Neural cell (in vitro differentiated cells): ENCODE measurements around the gene SLC4A1.

ENCODE experiments used
- EP300 ChIP-seq: fragments of 450-650 bp; conservative IDR thresholded peaks from 2 replicates; pipeline ENCODE4 v1.6.1; 2014; ENCODE audit warnings: antibody characterized with exemption, mild to moderate bottlenecking, moderate library complexity; ENCODE audit not compliant: poor library complexity, severe bottlenecking
- EZH2 ChIP-seq: fragments of 200-600, 300-800 bp; shearing (Covaris generic), sonication (generic); IDR thresholded peaks from 2 replicates; pipeline ENCODE4 v1.6.1; 2014; ENCODE audit warnings: antibody characterized with exemption, low read length, borderline replicate concordance, mild to moderate bottlenecking; ENCODE audit not compliant: insufficient read depth, poor library complexity, severe bottlenecking
- POLR2AphosphoS5 ChIP-seq: IDR thresholded peaks from 2 replicates; pipeline ENCODE4 v1.6.1; 2012
- TAF1 ChIP-seq: IDR thresholded peaks from 2 replicates; pipeline ENCODE4 v1.6.1; 2012; ENCODE audit warnings: low read depth
- TF ChIP-seq, protein P1 (sequence below): fragments of 450-650 bp; IDR thresholded peaks from 2 replicates; pipeline ENCODE4 v1.5.1; 2014; ENCODE audit warnings: antibody characterized with exemption, mild to moderate bottlenecking, moderate library complexity; ENCODE audit not compliant: poor library complexity, severe bottlenecking
- TF ChIP-seq, protein P2 (sequence below): IDR thresholded peaks from 2 replicates; pipeline ENCODE4 v1.6.1; 2012; ENCODE audit warnings: borderline replicate concordance

DNA sequence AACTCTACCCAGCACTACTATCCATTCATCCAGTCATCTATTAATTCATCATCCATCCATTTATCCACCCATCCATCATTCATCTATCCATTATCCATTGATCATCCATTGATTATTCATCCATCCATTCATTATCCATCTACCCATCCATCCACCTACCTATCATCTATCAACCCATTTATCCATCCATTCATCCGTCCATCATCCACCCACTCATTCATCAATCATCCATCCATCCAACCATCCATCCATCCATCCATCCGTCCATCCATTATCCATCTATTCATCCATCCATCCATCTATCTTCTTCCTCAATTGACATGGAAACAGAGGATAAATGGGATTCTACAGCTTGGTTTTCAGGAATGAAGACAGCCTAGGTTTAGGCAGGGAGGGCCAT, 12.0 kb downstream of the SLC4A1 start:
- TF ChIP-seq, protein P1, sequence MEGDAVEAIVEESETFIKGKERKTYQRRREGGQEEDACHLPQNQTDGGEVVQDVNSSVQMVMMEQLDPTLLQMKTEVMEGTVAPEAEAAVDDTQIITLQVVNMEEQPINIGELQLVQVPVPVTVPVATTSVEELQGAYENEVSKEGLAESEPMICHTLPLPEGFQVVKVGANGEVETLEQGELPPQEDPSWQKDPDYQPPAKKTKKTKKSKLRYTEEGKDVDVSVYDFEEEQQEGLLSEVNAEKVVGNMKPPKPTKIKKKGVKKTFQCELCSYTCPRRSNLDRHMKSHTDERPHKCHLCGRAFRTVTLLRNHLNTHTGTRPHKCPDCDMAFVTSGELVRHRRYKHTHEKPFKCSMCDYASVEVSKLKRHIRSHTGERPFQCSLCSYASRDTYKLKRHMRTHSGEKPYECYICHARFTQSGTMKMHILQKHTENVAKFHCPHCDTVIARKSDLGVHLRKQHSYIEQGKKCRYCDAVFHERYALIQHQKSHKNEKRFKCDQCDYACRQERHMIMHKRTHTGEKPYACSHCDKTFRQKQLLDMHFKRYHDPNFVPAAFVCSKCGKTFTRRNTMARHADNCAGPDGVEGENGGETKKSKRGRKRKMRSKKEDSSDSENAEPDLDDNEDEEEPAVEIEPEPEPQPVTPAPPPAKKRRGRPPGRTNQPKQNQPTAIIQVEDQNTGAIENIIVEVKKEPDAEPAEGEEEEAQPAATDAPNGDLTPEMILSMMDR = no peak
- no peak for TF ChIP-seq POLR2AphosphoS5
- no peak for TF ChIP-seq TAF1
- no peak for TF ChIP-seq EZH2
- TF ChIP-seq, protein P2, sequence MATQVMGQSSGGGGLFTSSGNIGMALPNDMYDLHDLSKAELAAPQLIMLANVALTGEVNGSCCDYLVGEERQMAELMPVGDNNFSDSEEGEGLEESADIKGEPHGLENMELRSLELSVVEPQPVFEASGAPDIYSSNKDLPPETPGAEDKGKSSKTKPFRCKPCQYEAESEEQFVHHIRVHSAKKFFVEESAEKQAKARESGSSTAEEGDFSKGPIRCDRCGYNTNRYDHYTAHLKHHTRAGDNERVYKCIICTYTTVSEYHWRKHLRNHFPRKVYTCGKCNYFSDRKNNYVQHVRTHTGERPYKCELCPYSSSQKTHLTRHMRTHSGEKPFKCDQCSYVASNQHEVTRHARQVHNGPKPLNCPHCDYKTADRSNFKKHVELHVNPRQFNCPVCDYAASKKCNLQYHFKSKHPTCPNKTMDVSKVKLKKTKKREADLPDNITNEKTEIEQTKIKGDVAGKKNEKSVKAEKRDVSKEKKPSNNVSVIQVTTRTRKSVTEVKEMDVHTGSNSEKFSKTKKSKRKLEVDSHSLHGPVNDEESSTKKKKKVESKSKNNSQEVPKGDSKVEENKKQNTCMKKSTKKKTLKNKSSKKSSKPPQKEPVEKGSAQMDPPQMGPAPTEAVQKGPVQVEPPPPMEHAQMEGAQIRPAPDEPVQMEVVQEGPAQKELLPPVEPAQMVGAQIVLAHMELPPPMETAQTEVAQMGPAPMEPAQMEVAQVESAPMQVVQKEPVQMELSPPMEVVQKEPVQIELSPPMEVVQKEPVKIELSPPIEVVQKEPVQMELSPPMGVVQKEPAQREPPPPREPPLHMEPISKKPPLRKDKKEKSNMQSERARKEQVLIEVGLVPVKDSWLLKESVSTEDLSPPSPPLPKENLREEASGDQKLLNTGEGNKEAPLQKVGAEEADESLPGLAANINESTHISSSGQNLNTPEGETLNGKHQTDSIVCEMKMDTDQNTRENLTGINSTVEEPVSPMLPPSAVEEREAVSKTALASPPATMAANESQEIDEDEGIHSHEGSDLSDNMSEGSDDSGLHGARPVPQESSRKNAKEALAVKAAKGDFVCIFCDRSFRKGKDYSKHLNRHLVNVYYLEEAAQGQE = no peak
- no peak for TF ChIP-seq EP300
